GM21390 (cell line): ENCODE measurements around the gene KIRREL3.
"Not testable (repeated sequence)": the region's sequence is repeated elsewhere in the genome, so short reads cannot be mapped to it uniquely, and the experiment has no call there.

ENCODE experiments used
- ATAC-seq: cut with Tn5 transposase; IDR thresholded peaks from one replicate; pipeline ENCODE4 v1.9.1; 2021; ENCODE audit not compliant: unreplicated experiment

Gene KIRREL3

GRCh38 chr11:126959700-126960099 lies 40.9 kb downstream of the KIRREL3 start:
- ATAC-seq = no peak

GRCh38 chr11:126956635-126957034 lies 43.9 kb downstream of the KIRREL3 start:
- ATAC-seq = no peak

GRCh38 chr11:126952533-126952932 lies 48.0 kb downstream of the KIRREL3 start:
- ATAC-seq = not testable (repeated sequence)

GRCh38 chr11:126951465-126951864 lies 49.1 kb downstream of the KIRREL3 start:
- no peak for ATAC-seq

DNA sequence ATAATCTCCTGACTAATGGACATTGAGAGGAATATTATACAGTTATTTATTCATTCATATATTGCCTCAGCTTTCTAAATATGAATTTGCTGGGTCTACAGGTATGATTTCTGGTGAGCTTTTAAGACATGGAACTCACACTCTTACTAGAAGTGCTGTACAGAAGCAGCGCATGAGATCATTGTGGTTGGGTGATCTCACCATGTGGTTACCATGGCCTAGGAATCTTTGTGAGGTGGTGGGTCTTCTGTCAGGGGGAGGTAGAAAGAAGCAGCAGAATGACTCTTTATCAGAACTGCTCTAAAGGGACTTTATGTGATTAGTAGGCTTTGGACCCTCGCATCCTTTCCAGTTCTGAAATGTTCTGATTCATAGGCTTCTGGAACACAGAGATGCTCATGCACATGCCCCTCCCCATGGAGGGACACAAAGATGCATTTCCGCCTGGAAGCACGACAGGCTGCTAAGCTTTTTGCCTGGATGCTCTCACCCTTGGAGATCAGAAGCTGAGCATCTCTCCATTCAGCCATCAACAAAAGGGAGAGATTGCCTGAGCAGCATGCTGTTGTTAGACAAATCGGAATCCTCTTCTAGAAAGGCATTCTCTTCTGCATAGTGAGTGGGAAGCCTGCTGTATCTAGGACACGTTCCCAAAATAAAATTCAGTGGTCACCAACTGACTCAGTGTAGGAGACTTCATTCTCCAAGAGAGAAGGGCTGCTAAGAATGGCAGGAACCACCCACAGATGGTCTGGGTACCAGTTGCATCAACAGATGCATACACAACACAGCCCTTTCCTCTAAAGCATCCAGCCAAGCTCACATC lies 51.3 kb downstream of the KIRREL3 start:
- no peak for ATAC-seq

DNA sequence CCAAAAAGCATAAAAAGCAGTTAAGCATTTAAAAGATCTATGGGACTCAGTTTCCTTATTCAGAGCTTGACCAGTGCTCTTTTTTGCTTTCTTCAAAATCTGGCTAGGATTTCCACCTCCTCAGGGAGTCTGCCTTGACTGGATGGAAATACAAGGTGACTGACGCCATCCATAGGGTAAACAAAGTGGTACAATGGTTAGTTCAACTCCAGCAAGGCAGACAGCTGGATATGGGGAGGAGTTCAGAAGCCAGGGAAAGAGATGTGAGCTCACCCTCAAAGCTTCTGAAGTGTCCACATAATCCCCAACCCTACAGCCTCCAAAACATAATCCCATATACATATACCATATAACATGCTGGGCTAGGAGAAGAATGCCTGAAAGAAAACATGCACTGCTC lies 52.0 kb downstream of the KIRREL3 start:
- no peak for ATAC-seq

DNA sequence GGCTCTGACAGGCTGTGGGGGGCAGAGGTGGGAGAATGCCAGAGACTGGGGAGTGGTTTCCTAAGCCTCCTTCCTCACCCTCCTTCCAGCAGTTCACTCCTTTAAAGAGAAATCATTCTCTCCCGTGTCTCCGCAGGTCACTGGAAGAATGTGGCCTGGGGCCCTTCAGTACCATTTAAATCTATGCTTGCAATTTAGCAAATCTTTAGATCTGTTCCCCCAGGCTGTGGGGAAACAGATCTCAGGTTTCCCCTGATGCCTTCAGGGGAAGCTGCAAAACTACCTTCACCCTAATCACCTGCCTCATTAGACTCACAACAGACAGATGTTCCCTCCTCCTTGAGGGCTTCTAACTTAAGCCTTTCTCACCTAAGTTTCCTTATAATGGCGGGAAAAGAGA lies 55.3 kb downstream of the KIRREL3 start:
- ATAC-seq = no peak

- ATAC-seq = no peak
Measured at GRCh38 chr11:126943316-126943715, 57.3 kb downstream of the KIRREL3 start.

DNA sequence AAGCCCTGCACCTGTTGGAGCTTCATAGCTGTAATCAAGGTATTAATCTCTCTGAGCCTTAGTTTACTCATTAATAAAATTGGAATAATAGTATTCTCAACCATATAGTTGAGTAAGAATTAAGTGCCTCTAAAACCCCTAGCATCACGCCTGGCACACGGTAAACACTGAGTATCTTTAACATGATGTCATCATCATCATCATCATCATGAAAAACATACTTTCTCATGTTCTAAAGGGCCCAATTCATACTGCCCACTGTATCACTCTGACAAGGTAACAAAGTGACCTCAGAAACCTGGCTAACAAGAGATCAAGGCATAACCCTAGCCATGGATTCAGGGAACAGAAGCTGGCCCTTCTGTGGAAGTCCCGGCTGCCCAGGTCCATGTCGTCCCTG lies 58.4 kb downstream of the KIRREL3 start:
- no peak for ATAC-seq

DNA sequence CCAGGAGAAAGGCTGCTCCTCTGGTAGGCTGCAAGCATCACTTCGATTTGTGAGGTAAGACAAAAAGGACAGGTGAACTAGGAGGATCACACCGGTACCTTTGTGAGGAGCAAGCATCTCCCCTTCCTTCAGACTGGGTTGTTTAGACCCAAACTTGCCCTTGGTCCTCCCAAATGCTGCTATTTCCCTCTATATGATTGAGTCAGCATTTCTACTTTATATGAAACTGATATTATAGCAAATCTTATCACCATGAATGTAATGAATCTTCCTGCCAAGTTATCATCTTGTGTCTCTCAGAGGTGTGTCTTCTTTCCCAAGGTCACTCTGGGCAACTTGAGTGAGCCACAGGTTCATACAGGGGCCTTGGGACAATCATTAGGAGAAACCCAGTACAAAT lies 61.0 kb downstream of the KIRREL3 start:
- ATAC-seq = no peak

GRCh38 chr11:126938718-126939117 lies 61.9 kb downstream of the KIRREL3 start:
- ATAC-seq = no peak

GRCh38 chr11:126930091-126930841 lies 70.3 kb downstream of the KIRREL3 start:
- no peak for ATAC-seq

- no peak for ATAC-seq
Measured at GRCh38 chr11:126929179-126930061, 71.2 kb downstream of the KIRREL3 start.

GRCh38 chr11:126927623-126928022 lies 72.9 kb downstream of the KIRREL3 start:
- no peak for ATAC-seq

DNA sequence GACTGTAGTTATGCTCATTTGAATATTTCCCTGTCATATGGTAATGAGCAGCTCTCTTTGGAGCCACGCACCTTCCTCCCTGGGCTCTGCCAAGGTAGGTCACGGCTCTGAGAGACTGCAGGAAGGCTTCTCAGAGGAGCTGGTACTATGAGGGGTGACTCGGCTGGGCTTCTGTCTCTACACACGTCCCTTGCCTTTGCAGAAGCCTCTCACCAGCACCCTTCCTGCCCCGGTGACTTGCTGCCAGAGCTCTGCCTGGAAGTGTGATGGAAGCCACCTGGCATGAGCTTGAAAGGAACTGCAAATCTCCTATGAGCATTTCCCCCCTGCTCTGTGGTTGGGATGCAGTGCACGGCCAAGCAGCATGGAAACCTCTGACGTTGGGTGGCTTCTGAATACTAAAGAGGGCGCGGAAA lies 74.2 kb downstream of the KIRREL3 start:
- no peak for ATAC-seq

DNA sequence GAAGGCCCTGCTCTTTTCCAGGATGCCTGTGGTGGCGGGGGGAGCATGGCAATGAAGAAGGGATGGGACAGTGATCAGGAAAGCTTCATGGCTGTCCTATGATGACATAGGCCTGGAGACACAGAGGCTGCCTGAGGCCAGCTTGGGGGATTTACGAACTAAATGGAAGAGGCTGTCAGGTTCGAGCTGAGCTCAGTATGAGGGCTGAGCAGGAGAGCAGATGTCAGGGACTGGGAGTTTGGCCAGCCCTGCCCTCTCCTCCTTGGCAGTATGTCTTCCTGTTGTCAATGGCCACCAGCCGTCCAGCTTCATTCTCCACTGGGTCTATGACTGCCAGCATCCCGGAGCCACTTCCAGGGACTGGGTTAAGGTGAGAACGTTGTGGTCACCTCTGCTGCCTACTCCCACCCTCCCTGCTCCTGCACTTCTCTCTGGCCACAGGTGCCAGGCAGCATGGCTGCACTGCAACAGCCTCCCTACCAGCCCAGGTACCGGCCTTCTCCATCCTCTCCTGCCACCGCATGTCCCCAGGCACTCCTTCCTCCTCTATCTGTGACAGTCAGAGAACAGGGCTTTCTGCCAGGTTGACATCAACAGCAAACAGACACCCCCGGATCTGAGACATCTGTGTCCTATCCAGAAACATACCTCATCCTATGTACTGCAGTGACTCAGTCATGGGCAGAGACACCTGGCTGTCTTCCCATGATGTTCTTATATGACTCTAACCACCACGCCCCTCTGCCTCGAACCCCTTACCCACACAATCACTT lies 75.1 kb downstream of the KIRREL3 start:
- no peak for ATAC-seq

DNA sequence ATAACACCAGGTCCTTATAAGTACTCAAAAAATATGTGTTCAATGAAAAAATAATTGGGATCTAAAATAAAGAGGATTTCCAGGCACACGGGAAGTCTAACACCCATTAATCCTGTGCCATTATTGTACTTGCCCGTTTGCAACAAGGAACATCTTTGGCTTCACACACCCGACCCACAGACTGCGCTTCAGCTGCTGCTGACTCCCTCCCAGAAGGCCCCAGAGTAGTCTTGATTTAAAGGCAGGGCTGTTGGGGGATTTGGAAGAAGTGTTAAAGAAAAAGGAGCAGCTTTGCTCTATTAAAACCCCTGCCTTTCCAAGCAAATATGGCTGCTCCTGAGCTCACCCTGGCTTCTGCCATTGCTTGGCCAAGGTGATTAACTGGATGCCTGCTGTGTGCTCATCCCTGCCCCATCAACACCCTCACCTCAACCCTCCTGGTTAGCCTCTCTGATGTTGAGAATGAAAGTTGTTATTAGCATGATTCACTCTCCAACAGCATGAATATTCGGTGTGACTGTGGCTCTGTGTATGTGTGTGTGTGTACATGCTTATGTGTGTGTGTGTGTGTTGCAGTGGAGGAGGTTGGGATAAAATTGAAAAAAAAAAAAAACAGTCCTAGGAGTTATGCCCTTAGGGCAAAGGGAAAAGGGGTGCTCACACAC lies 76.1 kb downstream of the KIRREL3 start:
- no peak for ATAC-seq

GRCh38 chr11:126920833-126921232 lies 79.7 kb downstream of the KIRREL3 start:
- ATAC-seq = no peak

- peak; percentile 45 for ATAC-seq
Measured at GRCh38 chr11:126919147-126919823, 81.3 kb downstream of the KIRREL3 start.
